ENCODE data around the gene C1orf50. TPM values are rescaled to one million over a fixed set of nuclear protein-coding genes. Genes with fewer than 3 reads are reported as not detected.

The C1orf50 gene
- polyA plus RNA-seq, 1 donor, result 8.4 TPM

DNA sequence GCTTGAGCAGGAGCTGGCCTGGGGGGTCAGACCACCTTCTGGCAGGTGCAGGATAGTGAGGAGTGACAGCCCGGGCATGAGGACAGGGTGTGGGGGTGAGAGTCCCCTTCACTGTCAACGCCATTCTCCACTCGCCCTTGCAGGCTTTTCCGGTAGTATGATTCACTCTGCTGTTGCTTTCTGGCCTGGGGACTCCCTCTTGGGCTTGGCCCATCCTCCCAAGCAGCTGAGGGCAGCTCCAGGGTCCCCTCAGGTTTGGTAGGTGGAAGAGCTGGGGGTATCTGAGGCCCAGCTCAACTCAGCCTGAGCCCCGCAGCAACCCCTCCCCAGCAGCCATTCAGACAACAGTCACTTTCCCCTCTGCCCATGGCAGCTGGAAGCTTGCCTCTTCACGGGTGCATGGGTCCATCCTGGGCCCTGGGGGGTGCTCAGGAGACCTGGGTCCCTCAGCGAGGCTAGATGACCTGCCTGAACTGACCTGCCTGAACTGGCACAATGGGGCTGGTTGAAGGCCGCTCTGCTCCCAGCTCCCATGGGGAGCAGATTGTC lies 28.3 kb upstream of the C1orf50 start:
- Histone ChIP-seq H3K4me3 (ENCODE audit: low read length) (no peak overlapping the region), H3K27ac (ENCODE audit: low read length) (no peak overlapping the region), H3K36me3 (ENCODE audit: control insufficient read depth, insufficient read depth, low read length) (no peaks in the 10 kb centered on the region), H3K9me3 (ENCODE audit: control insufficient read depth, low read depth, low read length) (no peaks in the 10 kb centered on the region), H3K4me1 (ENCODE audit: control insufficient read depth, insufficient read depth, low read length) (peaks cover 24% of the 10 kb centered on the region), H3K27me3 (ENCODE audit: control insufficient read depth, insufficient read depth, low read length) (no peaks in the 10 kb centered on the region)
- WGBS (ENCODE audit: insufficient coverage, low lambda C conversion rate), result no CpG with 5 or more reads among the region's 8 CpGs
- DNase-seq, result no peak

DNA sequence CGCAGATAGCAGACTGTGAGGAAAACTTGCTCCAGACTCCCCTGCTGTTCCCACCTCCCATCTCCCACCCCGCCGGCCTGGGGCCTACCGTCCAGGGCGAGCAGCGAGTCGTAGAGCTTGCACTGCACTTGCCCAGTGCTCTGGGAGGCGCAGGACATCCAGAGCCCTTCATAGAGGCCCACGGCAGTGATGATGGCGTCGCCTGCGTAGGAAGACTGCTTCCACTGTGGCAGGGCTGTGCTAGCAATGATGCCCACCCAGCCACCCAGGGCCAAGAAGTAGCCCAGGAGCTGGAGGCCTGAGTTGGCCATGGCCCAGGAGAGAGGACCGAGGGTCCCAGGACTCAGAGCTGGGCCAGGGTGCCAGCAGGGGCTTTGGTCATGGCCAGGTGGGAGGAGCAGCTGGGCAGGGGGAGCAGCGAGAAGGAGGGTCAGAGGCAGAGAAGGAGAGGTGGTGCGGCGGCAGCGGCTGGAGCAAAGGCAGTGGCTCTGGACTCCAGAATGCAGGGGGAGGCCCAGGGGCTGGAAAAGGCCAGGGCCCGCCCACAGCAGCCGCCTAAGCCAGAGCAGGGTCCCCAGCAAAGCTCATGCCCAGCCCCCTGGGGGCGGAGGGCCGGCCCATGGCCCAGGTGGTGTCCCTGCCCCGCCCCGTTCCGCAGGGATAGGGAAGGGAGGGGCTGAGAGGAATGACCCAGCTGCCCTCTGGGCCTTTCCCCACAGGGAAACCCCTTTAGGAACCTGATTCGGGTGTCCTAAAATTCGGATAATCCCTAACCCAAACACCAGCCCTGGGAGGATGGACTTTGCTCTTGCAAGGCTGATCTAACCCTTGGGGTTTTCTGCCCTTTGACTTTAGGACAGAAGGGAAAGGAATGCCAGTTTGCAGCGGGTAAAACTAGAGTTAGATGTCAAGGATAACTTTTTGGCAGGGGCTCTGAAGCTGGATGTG lies 27.0 kb upstream of the C1orf50 start, which contains the start of gene CLDN19:
Gene CLDN19 (minus strand): TSS at position 484 of the 948 bp plus-strand sequence. CDS start 173 bp downstream, at position 311.
- DNase-seq, result peak; percentile 43 to 65
- Histone ChIP-seq H3K27me3 (ENCODE audit: control insufficient read depth, insufficient read depth, low read length) (no peaks in the 10 kb centered on the region), H3K36me3 (ENCODE audit: control insufficient read depth, insufficient read depth, low read length) (no peaks in the 10 kb centered on the region), H3K27ac (ENCODE audit: low read length) (no peak within 1 kb of the TSS), H3K4me3 (ENCODE audit: low read length) (peak within 1 kb of the TSS; percentile 1), H3K4me1 (ENCODE audit: control insufficient read depth, insufficient read depth, low read length) (peaks cover 12% of the 10 kb centered on the region), H3K9me3 (ENCODE audit: control insufficient read depth, low read depth, low read length) (no peaks in the 10 kb centered on the region)
- WGBS (ENCODE audit: insufficient coverage, low lambda C conversion rate), result no CpG with 5 or more reads among the region's 27 CpGs

DNA sequence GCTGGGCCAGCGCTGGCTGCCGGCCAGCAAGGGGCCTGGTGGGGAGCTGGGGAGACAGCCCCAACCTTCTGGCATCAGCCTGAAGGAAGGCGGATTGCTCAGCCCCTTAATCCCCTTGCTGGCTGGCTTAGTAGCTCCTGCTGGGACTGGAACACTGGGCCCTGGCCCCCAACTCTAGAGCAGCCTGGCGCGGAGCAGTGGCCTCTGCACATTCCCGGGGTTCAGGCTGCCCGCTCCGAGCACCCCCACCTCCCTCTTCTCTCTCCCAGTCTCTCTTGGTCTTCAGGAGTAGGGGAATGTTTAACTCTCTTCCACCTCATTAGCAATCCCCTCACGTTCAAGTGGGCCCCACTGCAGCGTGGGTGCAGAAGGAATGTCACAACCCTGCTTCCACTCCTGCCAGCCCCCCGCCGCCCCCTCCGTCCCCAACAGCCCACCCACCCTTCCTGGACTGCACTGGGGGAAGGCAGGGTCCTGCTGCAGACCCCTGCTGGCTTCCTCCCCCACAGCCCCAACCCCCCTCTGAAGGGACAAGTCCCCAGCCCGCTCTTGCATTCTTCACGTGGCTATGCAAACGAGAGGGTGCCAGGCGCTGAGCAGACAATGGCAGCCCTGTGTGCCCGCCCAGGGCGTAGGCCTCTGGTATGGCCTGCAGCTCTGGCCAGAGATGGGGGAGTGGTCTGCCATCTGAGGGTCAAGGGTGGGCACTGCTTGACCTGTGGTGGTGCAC lies 26.0 kb upstream of the C1orf50 start:
- WGBS (ENCODE audit: insufficient coverage, low lambda C conversion rate), result no CpG with 5 or more reads among the region's 19 CpGs
- no peaks in the 10 kb centered on the region for H3K9me3 ChIP-seq (ENCODE audit: control insufficient read depth, low read depth, low read length)
- DNase-seq, result no peak
- no peak overlapping the region for H3K27ac ChIP-seq (ENCODE audit: low read length)
- H3K4me1 ChIP-seq (ENCODE audit: control insufficient read depth, insufficient read depth, low read length), result peaks cover 12% of the 10 kb centered on the region
- no peaks in the 10 kb centered on the region for H3K36me3 ChIP-seq (ENCODE audit: control insufficient read depth, insufficient read depth, low read length)
- H3K4me3 ChIP-seq (ENCODE audit: low read length), result no peak overlapping the region
- H3K27me3 ChIP-seq (ENCODE audit: control insufficient read depth, insufficient read depth, low read length), result no peaks in the 10 kb centered on the region

DNA sequence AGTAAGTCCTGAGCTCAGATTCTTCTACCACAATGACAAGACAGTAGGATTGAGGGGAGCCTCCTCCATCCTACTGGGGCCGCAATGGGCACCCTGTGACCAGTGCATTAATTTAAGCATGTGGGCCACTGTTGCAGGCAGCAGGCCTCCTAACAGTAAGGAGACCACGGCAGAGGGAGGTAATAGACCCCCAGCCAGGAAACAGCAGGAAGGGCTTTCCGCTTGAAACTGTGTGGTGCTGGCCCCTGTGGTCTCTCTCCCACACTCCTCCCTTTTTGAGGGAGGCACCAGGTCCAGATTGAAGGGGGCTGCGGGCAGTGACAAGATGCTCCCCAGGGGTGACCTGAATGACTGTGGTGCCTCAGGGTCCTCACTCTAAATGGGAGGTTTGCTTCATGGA lies 25.3 kb upstream of the C1orf50 start:
- Histone ChIP-seq H3K27ac (ENCODE audit: low read length) (no peak overlapping the region), H3K9me3 (ENCODE audit: control insufficient read depth, low read depth, low read length) (no peaks in the 10 kb centered on the region), H3K4me3 (ENCODE audit: low read length) (no peak overlapping the region), H3K36me3 (ENCODE audit: control insufficient read depth, insufficient read depth, low read length) (peaks cover 4% of the 10 kb centered on the region), H3K4me1 (ENCODE audit: control insufficient read depth, insufficient read depth, low read length) (peaks cover 12% of the 10 kb centered on the region), H3K27me3 (ENCODE audit: control insufficient read depth, insufficient read depth, low read length) (no peaks in the 10 kb centered on the region)
- no peak for DNase-seq
- WGBS (ENCODE audit: insufficient coverage, low lambda C conversion rate), result no CpG with 5 or more reads among the region's 4 CpGs

DNA sequence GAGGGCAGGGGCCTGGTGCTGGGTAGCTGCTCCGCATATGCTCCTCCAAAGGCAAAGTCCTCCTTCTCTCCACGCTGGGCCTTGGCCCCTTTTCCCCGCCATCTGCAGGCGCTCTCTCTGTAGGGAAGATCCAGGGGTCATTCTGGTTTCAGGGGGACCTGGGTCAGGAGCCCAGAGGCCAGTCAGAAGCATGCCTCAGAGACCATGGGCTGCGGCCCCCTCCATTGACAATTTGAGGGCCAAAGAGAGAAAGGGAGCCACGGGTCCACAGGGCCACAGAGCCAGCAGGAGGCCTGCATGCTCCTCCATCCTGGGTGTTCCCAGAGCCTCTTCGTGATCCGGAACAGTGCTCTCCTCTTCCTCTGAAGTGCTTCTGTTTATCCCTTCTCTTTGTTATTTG lies 24.9 kb upstream of the C1orf50 start:
- Histone ChIP-seq H3K27ac (ENCODE audit: low read length) (no peak overlapping the region), H3K36me3 (ENCODE audit: control insufficient read depth, insufficient read depth, low read length) (peaks cover 7% of the 10 kb centered on the region), H3K4me1 (ENCODE audit: control insufficient read depth, insufficient read depth, low read length) (peaks cover 12% of the 10 kb centered on the region), H3K27me3 (ENCODE audit: control insufficient read depth, insufficient read depth, low read length) (no peaks in the 10 kb centered on the region), H3K9me3 (ENCODE audit: control insufficient read depth, low read depth, low read length) (no peaks in the 10 kb centered on the region), H3K4me3 (ENCODE audit: low read length) (no peak overlapping the region)
- DNase-seq, result no peak
- WGBS (ENCODE audit: insufficient coverage, low lambda C conversion rate), result no CpG with 5 or more reads among the region's 8 CpGs

DNA sequence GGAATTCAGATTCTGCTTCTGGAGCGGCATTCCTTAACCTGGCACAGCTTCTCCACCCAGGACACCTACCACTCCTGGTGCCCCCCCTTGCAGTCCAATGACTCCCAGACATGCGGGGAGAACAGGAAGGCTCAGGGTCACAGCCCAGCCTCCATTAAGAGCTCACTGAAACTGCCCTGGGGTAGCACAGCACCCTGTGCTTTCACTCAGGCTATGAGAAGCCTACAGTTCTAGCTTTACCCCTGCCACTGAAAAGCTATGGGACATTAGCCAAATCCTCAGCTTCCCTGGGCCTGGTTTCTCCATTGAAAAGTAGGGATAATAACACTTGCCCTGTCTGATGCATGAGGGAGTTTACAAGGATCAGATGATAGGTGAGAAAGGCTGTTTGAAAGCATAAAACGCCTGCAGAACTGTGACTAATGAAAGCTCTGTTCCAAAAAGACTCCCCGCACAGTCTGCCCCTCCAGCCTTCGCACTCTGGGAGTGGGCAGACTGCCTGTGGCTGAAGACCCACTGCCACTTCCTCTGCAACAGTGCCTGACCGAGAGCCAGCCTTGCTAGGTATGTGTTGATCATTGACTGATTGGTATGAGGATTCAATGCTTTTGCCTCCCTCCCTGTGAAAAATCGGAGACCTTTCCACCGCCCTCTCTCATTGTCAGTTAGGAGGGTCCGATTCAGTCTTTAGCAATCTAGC lies 24.3 kb upstream of the C1orf50 start:
- H3K27me3 ChIP-seq (ENCODE audit: control insufficient read depth, insufficient read depth, low read length), result no peaks in the 10 kb centered on the region
- H3K4me3 ChIP-seq (ENCODE audit: low read length), result no peak overlapping the region
- peaks cover 10% of the 10 kb centered on the region for H3K36me3 ChIP-seq (ENCODE audit: control insufficient read depth, insufficient read depth, low read length)
- WGBS (ENCODE audit: insufficient coverage, low lambda C conversion rate), result no CpG with 5 or more reads among the region's 9 CpGs
- no peaks in the 10 kb centered on the region for H3K9me3 ChIP-seq (ENCODE audit: control insufficient read depth, low read depth, low read length)
- no peak for DNase-seq
- H3K27ac ChIP-seq (ENCODE audit: low read length), result no peak overlapping the region
- H3K4me1 ChIP-seq (ENCODE audit: control insufficient read depth, insufficient read depth, low read length), result peaks cover 12% of the 10 kb centered on the region

DNA sequence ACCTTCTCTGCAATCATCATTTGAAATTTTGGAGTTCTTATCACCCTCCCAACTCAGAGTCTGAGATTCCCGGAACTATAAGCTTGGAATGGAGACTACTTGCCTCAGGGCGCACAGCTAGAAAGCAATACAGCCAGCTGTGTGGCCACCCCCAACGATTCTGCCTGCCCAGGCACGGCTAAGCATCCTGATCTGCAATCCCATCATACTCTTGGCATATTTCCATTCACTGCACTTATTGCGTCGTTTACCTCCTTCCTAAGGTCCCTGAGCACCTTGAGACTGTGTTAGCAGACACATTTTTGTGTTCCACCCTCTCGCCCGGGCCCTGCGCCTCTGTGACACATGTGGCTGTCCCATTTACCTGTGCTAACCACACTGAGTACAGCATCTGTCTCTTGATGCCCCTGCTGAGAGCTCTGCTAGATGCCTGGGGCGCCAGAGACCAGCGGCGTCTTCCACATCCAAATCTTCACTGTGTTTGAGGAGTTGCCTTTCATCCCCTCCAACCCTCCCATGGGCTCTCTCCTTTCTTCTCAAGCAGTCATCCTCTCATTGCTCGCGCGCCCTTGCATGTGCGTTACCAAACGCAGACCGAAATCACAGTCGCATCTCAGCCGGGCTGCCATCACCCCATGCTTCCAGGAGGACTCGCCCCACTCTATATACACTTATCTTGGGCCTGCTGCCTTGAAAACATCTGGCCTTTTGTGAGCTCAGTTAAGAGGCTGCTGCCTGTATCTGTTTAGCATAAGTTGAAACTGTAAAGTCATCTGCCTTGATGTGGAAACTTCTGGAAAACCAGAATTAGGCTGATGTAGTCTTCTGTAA lies 23.5 kb upstream of the C1orf50 start:
- Histone ChIP-seq H3K9me3 (ENCODE audit: control insufficient read depth, low read depth, low read length) (no peaks in the 10 kb centered on the region), H3K27me3 (ENCODE audit: control insufficient read depth, insufficient read depth, low read length) (no peaks in the 10 kb centered on the region), H3K36me3 (ENCODE audit: control insufficient read depth, insufficient read depth, low read length) (peaks cover 14% of the 10 kb centered on the region), H3K4me1 (ENCODE audit: control insufficient read depth, insufficient read depth, low read length) (peaks cover 12% of the 10 kb centered on the region), H3K27ac (ENCODE audit: low read length) (no peak overlapping the region), H3K4me3 (ENCODE audit: low read length) (no peak overlapping the region)
- DNase-seq, result no peak
- WGBS (ENCODE audit: insufficient coverage, low lambda C conversion rate), result 100% methylated on average over 3 of the region's 21 CpGs

DNA sequence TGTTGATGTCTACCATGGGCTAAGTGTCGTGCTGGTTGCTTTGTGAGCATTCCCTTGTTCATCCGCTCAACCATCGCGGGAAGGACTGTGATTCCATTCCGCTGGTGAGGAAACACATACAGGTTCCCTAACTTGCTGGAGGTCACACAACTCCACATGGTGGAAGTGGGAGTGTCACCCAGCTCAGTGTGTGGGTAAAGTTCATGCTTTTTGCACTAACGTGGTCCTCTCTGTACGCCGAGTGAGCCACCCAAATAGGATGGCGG lies 23.0 kb upstream of the C1orf50 start:
- Histone ChIP-seq H3K4me3 (ENCODE audit: low read length) (no peak overlapping the region), H3K36me3 (ENCODE audit: control insufficient read depth, insufficient read depth, low read length) (peaks cover 15% of the 10 kb centered on the region), H3K27me3 (ENCODE audit: control insufficient read depth, insufficient read depth, low read length) (no peaks in the 10 kb centered on the region), H3K27ac (ENCODE audit: low read length) (no peak overlapping the region), H3K9me3 (ENCODE audit: control insufficient read depth, low read depth, low read length) (no peaks in the 10 kb centered on the region), H3K4me1 (ENCODE audit: control insufficient read depth, insufficient read depth, low read length) (peaks cover 12% of the 10 kb centered on the region)
- WGBS (ENCODE audit: insufficient coverage, low lambda C conversion rate), result 40% methylated on average over 1 of the region's 9 CpGs
- no peak for DNase-seq

DNA sequence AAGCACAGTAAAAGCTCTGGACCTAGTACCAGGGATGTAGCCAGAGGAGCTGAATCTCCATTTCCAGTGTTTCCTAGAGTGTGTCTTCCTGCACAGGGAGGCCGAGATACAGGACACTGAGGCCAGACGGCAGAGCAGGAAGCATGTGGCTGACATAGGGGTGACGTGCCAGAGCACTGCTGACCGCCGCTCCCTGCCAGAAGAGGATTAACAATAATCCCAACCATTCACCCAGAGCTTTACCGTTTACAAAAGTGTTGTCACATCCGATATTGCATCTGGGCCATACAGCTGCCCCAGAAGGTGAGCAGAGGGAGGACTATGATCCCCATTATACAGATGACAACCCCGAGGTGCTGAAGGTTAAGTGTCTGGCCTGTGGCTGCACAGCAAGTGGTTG lies 21.2 kb upstream of the C1orf50 start:
- H3K9me3 ChIP-seq (ENCODE audit: control insufficient read depth, low read depth, low read length), result no peaks in the 10 kb centered on the region
- H3K4me1 ChIP-seq (ENCODE audit: control insufficient read depth, insufficient read depth, low read length), result peaks cover under 1% of the 10 kb centered on the region
- no peaks in the 10 kb centered on the region for H3K27me3 ChIP-seq (ENCODE audit: control insufficient read depth, insufficient read depth, low read length)
- no peak overlapping the region for H3K27ac ChIP-seq (ENCODE audit: low read length)
- peaks cover 26% of the 10 kb centered on the region for H3K36me3 ChIP-seq (ENCODE audit: control insufficient read depth, insufficient read depth, low read length)
- no CpG with 5 or more reads among the region's 8 CpGs for WGBS (ENCODE audit: insufficient coverage, low lambda C conversion rate)
- H3K4me3 ChIP-seq (ENCODE audit: low read length), result no peak overlapping the region
- no peak for DNase-seq
